H1 (cell line): ENCODE measurements around the gene DLK2. TPM values are rescaled to one million over a fixed set of nuclear protein-coding genes. Genes with fewer than 3 reads are reported as not detected.
"Not testable (repeated sequence)": the region's sequence is repeated elsewhere in the genome, so short reads cannot be mapped to it uniquely, and the experiment has no call there.

Source experiments
- CTCF ChIA-PET: fragments of 300-600 bp; sonication (Branson Sonifier 250); formaldehyde crosslinking; loops from one replicate; lab custom pipeline; 2021; ENCODE audit not compliant: partially characterized antibody; lab: Charles Lee
- POLR2A ChIA-PET: fragments of 300-600 bp; sonication (Branson Sonifier 250); formaldehyde crosslinking; loops from one replicate; lab custom pipeline; 2021; ENCODE audit warnings: inconsistent platforms; ENCODE audit not compliant: partially characterized antibody; lab: Charles Lee
- DNase-seq, 2 experiments: peaks; one replicate each; pipeline versions ENCODE4 v3.0.0 to v3.0.0-alpha.2; 2010 to 2022; ENCODE audit warnings: low spot score in 2 of 2, low read depth in 1 of 2, mixed read lengths in 1 of 2
- FAIRE-seq: peaks from 2 replicates; lab custom pipeline; 2011; peaks lifted over from hg19 to GRCh38; lab: Jason Lieb, UNC
- H2AFZ ChIP-seq: 2 replicates; pipeline ENCODE4 v1.8.1; 2012; ENCODE audit warnings: low read length, inconsistent platforms
- H2AK5ac ChIP-seq: 2 replicates; pipeline ENCODE4 v1.6.1; 2013; ENCODE audit warnings: low read depth, low read length
- H2BK120ac ChIP-seq: replicated peaks from 2 replicates; pipeline ENCODE3; 2013; ENCODE audit warnings: low read depth, low read length, inconsistent platforms
- H2BK12ac ChIP-seq: 2 replicates; pipeline ENCODE4 v1.6.1; 2013; ENCODE audit warnings: low read depth, low read length
- H2BK15ac ChIP-seq: 2 replicates; pipeline ENCODE4 v1.6.1; 2013; ENCODE audit warnings: low read length
- H2BK20ac ChIP-seq: 2 replicates; pipeline ENCODE4 v1.6.1; 2013; ENCODE audit warnings: low read length
- H2BK5ac ChIP-seq: 2 replicates; pipeline ENCODE4 v1.6.1; 2013; ENCODE audit warnings: low read depth, low read length
- H3K14ac ChIP-seq: 2 replicates; pipeline ENCODE4 v1.6.1; 2013; ENCODE audit warnings: inconsistent platforms; ENCODE audit not compliant: insufficient read length
- H3K18ac ChIP-seq: 2 replicates; pipeline ENCODE4 v1.6.1; 2013; ENCODE audit warnings: low read length; ENCODE audit errors: extremely low read depth
- H3K23ac ChIP-seq: 2 replicates; pipeline ENCODE4 v1.6.1; 2013; ENCODE audit warnings: inconsistent platforms; ENCODE audit not compliant: insufficient read length
- H3K23me2 ChIP-seq: 2 replicates; pipeline ENCODE4 v1.6.1; 2013; ENCODE audit warnings: low read depth, low read length
- H3K27ac ChIP-seq: 2 replicates; pipeline ENCODE4 v1.6.1; 2011; ENCODE audit warnings: low read depth, low read length, inconsistent platforms
- H3K27me3 ChIP-seq, 4 experiments: replicated peaks in 1 of 4; 1 replicate in 1 of 4; 2 replicates in 3 of 4; pipeline versions ENCODE4 v1.6.1 to v1.8.1; 2011 to 2013; ENCODE audit warnings: low read length in 3 of 4, mild to moderate bottlenecking in 3 of 4, inconsistent platforms in 2 of 4, mixed read lengths in 2 of 4, moderate library complexity in 1 of 4; ENCODE audit not compliant: control insufficient read depth in 3 of 4, insufficient read depth in 3 of 4; ENCODE audit errors: extremely low read depth in 1 of 4
- H3K36me3 ChIP-seq, 4 experiments: 2 replicates each; pipeline versions ENCODE4 v1.6.1 to v1.8.1; 2011 to 2013; ENCODE audit warnings: mild to moderate bottlenecking in 4 of 4, low read length in 3 of 4, moderate library complexity in 2 of 4, control low read depth in 1 of 4, inconsistent platforms in 1 of 4; ENCODE audit not compliant: insufficient read depth in 4 of 4, control insufficient read depth in 2 of 4
- H3K4ac ChIP-seq: replicated peaks from 2 replicates; pipeline ENCODE3; 2013; ENCODE audit warnings: low read length, low read depth, mixed read lengths, inconsistent platforms; ENCODE audit not compliant: insufficient read length
- H3K4me1 ChIP-seq, 4 experiments: replicated peaks in 1 of 4; 1 replicate in 1 of 4; 2 replicates in 3 of 4; pipeline versions ENCODE4 v1.6.1 to v1.8.1; 2011 to 2013; ENCODE audit warnings: low read length in 3 of 4, inconsistent platforms in 2 of 4, mixed read lengths in 1 of 4; ENCODE audit not compliant: insufficient read depth in 4 of 4, control insufficient read depth in 3 of 4
- H3K4me2 ChIP-seq, 2 experiments: 2 replicates each; pipeline versions ENCODE4 v1.6.1 to v1.8.1; 2011 to 2013; ENCODE audit warnings: low read depth in 2 of 2, low read length in 2 of 2, control low read depth in 1 of 2, inconsistent platforms in 1 of 2, mild to moderate bottlenecking in 1 of 2; ENCODE audit not compliant: insufficient read depth in 1 of 2
- H3K4me3 ChIP-seq, 4 experiments: fragments of 200-600, 300-600 bp in 1 of 4; sonication (generic), shearing (Covaris generic), sonication (Bioruptor Twin) in 1 of 4; 2 replicates each; pipeline versions ENCODE4 v1.5.1 to v1.8.1; 2011 to 2016; ENCODE audit warnings: low read length in 4 of 4, low read depth in 3 of 4, control low read depth in 2 of 4, inconsistent platforms in 2 of 4, mild to moderate bottlenecking in 2 of 4, mixed read lengths in 1 of 4, moderate library complexity in 1 of 4; ENCODE audit not compliant: insufficient read depth in 2 of 4; ENCODE audit errors: extremely low read depth in 1 of 4
- H3K56ac ChIP-seq: replicated peaks from 2 replicates; pipeline ENCODE3; 2013; ENCODE audit warnings: low read depth, mild to moderate bottlenecking, mixed read lengths, low read length, inconsistent platforms; ENCODE audit not compliant: insufficient read length
- H3K79me1 ChIP-seq: 2 replicates; pipeline ENCODE4 v1.6.1; 2013; ENCODE audit warnings: low read depth, low read length, control low read depth
- H3K79me2 ChIP-seq, 2 experiments: 2 replicates each; pipeline versions ENCODE4 v1.6.1 to v1.8.1; 2012 to 2013; ENCODE audit warnings: low read length in 2 of 2, mild to moderate bottlenecking in 2 of 2, inconsistent platforms in 1 of 2; ENCODE audit not compliant: insufficient read depth in 2 of 2, control insufficient read depth in 1 of 2
- H3K9ac ChIP-seq, 4 experiments: replicated peaks in 1 of 4; 1 replicate in 1 of 4; 2 replicates in 3 of 4; pipeline versions ENCODE4 v1.6.1 to v1.8.1; 2011 to 2013; ENCODE audit warnings: low read depth in 3 of 4, low read length in 3 of 4, control low read depth in 2 of 4, mild to moderate bottlenecking in 2 of 4, moderate library complexity in 2 of 4, inconsistent platforms in 1 of 4; ENCODE audit errors: extremely low read depth in 1 of 4
- H3K9me3 ChIP-seq, 2 experiments: 2 replicates each; pipeline versions ENCODE4 v1.6.1 to v1.8.1; 2012 to 2013; ENCODE audit warnings: mild to moderate bottlenecking in 2 of 2, moderate library complexity in 2 of 2, control low read depth in 1 of 2, inconsistent platforms in 1 of 2, low read depth in 1 of 2, low read length in 1 of 2, mixed read lengths in 1 of 2; ENCODE audit not compliant: insufficient read depth in 2 of 2
- H4K20me1 ChIP-seq, 2 experiments: replicated peaks in 1 of 2; 2 replicates each; pipeline versions ENCODE3 to v1.8.1; 2011 to 2013; ENCODE audit warnings: inconsistent platforms in 2 of 2, low read length in 2 of 2, mild to moderate bottlenecking in 1 of 2; ENCODE audit not compliant: insufficient read depth in 2 of 2, control insufficient read depth in 1 of 2
- H4K5ac ChIP-seq: 2 replicates; pipeline ENCODE4 v1.6.1; 2013; ENCODE audit warnings: low read length, low read depth, mixed read lengths, inconsistent platforms; ENCODE audit not compliant: insufficient read length
- H4K8ac ChIP-seq: 2 replicates; pipeline ENCODE4 v1.8.0; 2013; ENCODE audit warnings: mild to moderate bottlenecking, moderate library complexity, low read length, inconsistent platforms; ENCODE audit not compliant: insufficient read depth; ENCODE audit errors: extremely low read depth
- H4K91ac ChIP-seq: replicated peaks from 2 replicates; pipeline ENCODE3; 2013; ENCODE audit warnings: low read length, mixed read lengths, inconsistent platforms; ENCODE audit not compliant: insufficient read length
- WGBS, 2 experiments: shearing (Covaris generic) in 1 of 2; methylation state at CpG; one replicate each; pipeline versions ENCODE4 v1.1.6 to v1.1.7; 2013 to 2015; ENCODE audit warnings: low lambda C conversion rate in 2 of 2, mixed read lengths in 2 of 2, inconsistent platforms in 1 of 2, low coverage in 1 of 2, missing lambda C conversion rate in 1 of 2; ENCODE audit not compliant: insufficient replicate concordance in 2 of 2, insufficient coverage in 1 of 2, insufficient read length in 1 of 2; ENCODE audit errors: extremely low coverage in 1 of 2, missing lambda C conversion rate in 1 of 2; 5-methylcytosine and 5-hydroxymethylcytosine counted together
- polyA plus RNA-seq, 7 experiments: library from polyadenylated mRNA; depleted of rRNA in 3 of 7; stranded (reverse) in 5 of 7; unstranded in 2 of 7; fragments of >200 nt in 5 of 7; fragments of 200-250 nt in 2 of 7; gene quantifications; 1 replicate in 5 of 7; 2 replicates in 1 of 7; 4 replicates in 1 of 7; pipeline versions ENCODE4 v1.2.1 to v1.2.3, GENCODE V29; 2011 to 2013; ENCODE audit warnings: missing spikeins in 2 of 7, mixed read lengths in 2 of 7
- total RNA-seq: library from RNA; stranded (reverse); fragmentation: NEBNext Ultra II Directional; extraction: Animal tissue kit (Norgen Biotek cat#: 25700); gene quantifications from 2 replicates; pipeline ENCODE4 v1.2.1, GENCODE V29; 2021

Gene DLK2
- total and polyA plus RNA-seq, 2 of the 8 experiments (the other 6 are each of a cell fraction or from before 2014, with no cell fraction given) = 0.37 to 0.80 TPM

- not testable (repeated sequence) for H3K36me3 ChIP-seq, H3K4me1 ChIP-seq, H4K91ac ChIP-seq, H3K4ac ChIP-seq, H2BK120ac ChIP-seq, H3K23ac ChIP-seq, H3K79me1 ChIP-seq, H2BK15ac ChIP-seq, H2BK12ac ChIP-seq, H2AFZ ChIP-seq, H3K9ac ChIP-seq, H3K79me2 ChIP-seq, H4K20me1 ChIP-seq, DNase-seq, H3K9me3 ChIP-seq, H4K5ac ChIP-seq, H3K27ac ChIP-seq, FAIRE-seq, H3K4me3 ChIP-seq, H2BK20ac ChIP-seq, H3K18ac ChIP-seq, H2BK5ac ChIP-seq, H3K14ac ChIP-seq, H3K4me2 ChIP-seq, H3K56ac ChIP-seq, H4K8ac ChIP-seq, H2AK5ac ChIP-seq
- WGBS, 2 experiments = 86% methylated on average over 15 of the region's 15 CpGs; no CpG with 5 or more reads in 1 of the 2 experiments
- POLR2A ChIA-PET = interaction anchor here (0.7 to 4.3 kb wide), 3 partner anchors 11 to 59 kb away, joined by 3 to 43 read pairs (median 3); partner anchors contain the start of gene LRRC73
- H3K23me2 ChIP-seq = peaks cover 11% of the 10 kb centered on the region; the same call in 1 of the 2 replicates
- H3K27me3 ChIP-seq = peaks cover 7 to 25% (median 19%) of the 10 kb centered on the region in 4 experiments
- CTCF ChIA-PET = interaction anchor here (0.6 to 21.2 kb wide), 5 partner anchors 10 to 812 kb away, joined by 3 to 495 read pairs (median 4); partner anchors contain the start of genes LRRC73 and TMEM151B
Observed at GRCh38 chr6:43458154-43458553, 2.8 kb upstream of the DLK2 start.
